T-cell (primary cell): ENCODE measurements around the gene ZNF414. TPM values are rescaled to one million over a fixed set of nuclear protein-coding genes. Genes with fewer than 3 reads are reported as not detected.
"Not testable (repeated sequence)": the region's sequence is repeated elsewhere in the genome, so short reads cannot be mapped to it uniquely, and the experiment has no call there.

ENCODE experiments used
- ATAC-seq, 4 experiments: fragments of 200-7000 bp in 3 of 4; fragments of 150-1000 bp in 1 of 4; cut with Tn5 transposase; replicated peaks in 1 of 4; 1 replicate in 3 of 4; 2 replicates in 1 of 4; pipeline ENCODE4 v1.10.0; 2021; ENCODE audit warnings: moderate library complexity in 3 of 4, mild to moderate bottlenecking in 2 of 4, moderate number of reproducible peaks in 1 of 4
- CTCF ChIA-PET, 2 donors: fragments of 300-600 bp; sonication (Branson Sonifier 250); formaldehyde crosslinking; loops; one replicate each; lab custom pipeline; 2022; ENCODE audit warnings: antibody characterized with exemption in 2 of 2; lab: Charles Lee
- POLR2A ChIA-PET, 2 donors: fragments of 300-600 bp; sonication (Branson Sonifier 250); formaldehyde crosslinking; loops; one replicate each; lab custom pipeline; 2022; ENCODE audit warnings: antibody characterized with exemption in 2 of 2; lab: Charles Lee
- DNase-seq, 35 experiments: peaks; one replicate each; pipeline versions ENCODE4 v3.0.0 to v3.0.0-alpha.2; 2013 to 2023
- H3K27ac ChIP-seq: one replicate; pipeline ENCODE4 v1.5.1; 2013; ENCODE audit warnings: low read length
- H3K27me3 ChIP-seq, 2 experiments: replicated peaks in 1 of 2; 1 replicate in 1 of 2; 2 replicates in 1 of 2; pipeline versions ENCODE4 v1.6.1 to v1.7.0; 2013; ENCODE audit warnings: low read length in 1 of 2, mixed read lengths in 1 of 2; ENCODE audit not compliant: control insufficient read depth in 2 of 2, insufficient read depth in 2 of 2; ENCODE audit errors: extremely low read depth in 1 of 2
- H3K36me3 ChIP-seq, 2 donors: 1 replicate in 1 of 2; 2 replicates in 1 of 2; pipeline versions ENCODE4 v1.6.1 to v1.7.0; 2013; ENCODE audit warnings: low read length in 1 of 2; ENCODE audit not compliant: control insufficient read depth in 2 of 2, insufficient read depth in 1 of 2; ENCODE audit errors: extremely low read depth in 1 of 2
- H3K4me1 ChIP-seq, 2 experiments: 1 replicate in 1 of 2; 2 replicates in 1 of 2; pipeline versions ENCODE4 v1.6.1 to v1.7.0; 2013; ENCODE audit warnings: low read length in 2 of 2, mixed read lengths in 1 of 2; ENCODE audit not compliant: insufficient read depth in 2 of 2, control insufficient read depth in 1 of 2; ENCODE audit errors: extremely low read depth in 1 of 2
- H3K4me3 ChIP-seq, 2 donors: 1 replicate in 1 of 2; 2 replicates in 1 of 2; pipeline versions ENCODE4 v1.5.1 to v1.7.0; 2013; ENCODE audit warnings: mild to moderate bottlenecking in 2 of 2, low read length in 1 of 2, moderate library complexity in 1 of 2; ENCODE audit not compliant: control insufficient read depth in 1 of 2; ENCODE audit errors: extremely low read depth in 1 of 2
- H3K9me3 ChIP-seq: 2 replicates; pipeline ENCODE4 v1.7.0; 2013
- H3K27ac Mint-ChIP-seq, 2 donors: one replicate each; pipeline ENCODE4 v1.8.0; 2020 to 2021; ENCODE audit warnings: mild to moderate bottlenecking in 2 of 2, mixed read lengths in 2 of 2
- H3K27me3 Mint-ChIP-seq, 2 donors: one replicate each; pipeline ENCODE4 v1.8.0; 2021 to 2022; ENCODE audit warnings: mixed read lengths in 2 of 2
- H3K36me3 Mint-ChIP-seq: one replicate; pipeline ENCODE4 v1.8.0; 2021; ENCODE audit warnings: mixed read lengths
- H3K4me1 Mint-ChIP-seq, 3 donors: one replicate each; pipeline ENCODE4 v1.8.0; 2020 to 2022; ENCODE audit warnings: mixed read lengths in 3 of 3, mild to moderate bottlenecking in 1 of 3
- H3K4me3 Mint-ChIP-seq, 3 donors: one replicate each; pipeline ENCODE4 v1.8.0; 2020 to 2022; ENCODE audit warnings: mild to moderate bottlenecking in 3 of 3, mixed read lengths in 3 of 3, moderate library complexity in 3 of 3
- H3K9me3 Mint-ChIP-seq, 3 donors: one replicate each; pipeline ENCODE4 v1.8.0; 2020 to 2022; ENCODE audit warnings: mixed read lengths in 3 of 3
- WGBS: methylation state at CpG from one replicate; pipeline ENCODE4 v1.1.5; 2013; ENCODE audit warnings: missing lambda C conversion rate; ENCODE audit not compliant: insufficient coverage; 5-methylcytosine and 5-hydroxymethylcytosine counted together
- total RNA-seq, 35 experiments: library from RNA in 6 of 35; stranded (reverse) in 6 of 35; fragments of 120-200 nt in 1 of 35; gene quantifications; one replicate each; pipeline versions ENCODE4 v1.2.1 to v1.2.4 and lab custom pipeline; 2013 to 2026

ZNF414 gene
- total RNA-seq (10 to 100 TPM; 34.4 to 78.6 (median 67.2) TPM), total RNA-seq (lab: John Stamatoyannopoulos, UW) (3.3 to 20.3 (median 12.5) reads per million in 29 experiments)
- total RNA-seq (2013): 16.2 TPM

GRCh38 chr19:8513687-8514504 is at the start of gene ZNF414:
TSS of gene ZNF414 (minus strand) at chr19:8514167. CDS start at chr19:8514046, 121 bp downstream.
- Mint-ChIP-seq H3K27ac (peak within 1 kb of the TSS; percentile 99 to 100), H3K9me3 (no peaks in the 10 kb centered on the region), H3K36me3 (no peaks in the 10 kb centered on the region), H3K27me3 (no peaks in the 10 kb centered on the region), H3K4me3 (peak within 1 kb of the TSS; percentile 89 to 92 (median 90)), H3K4me1 (peaks cover 52 to 60% (median 57%) of the 10 kb centered on the region in 3 donors)
- ATAC-seq: peak; percentile 79 to 85 (median 80)
- no peaks in the 10 kb centered on the region for H3K9me3 ChIP-seq
- H3K4me1 ChIP-seq: peaks cover 41 to 72% of the 10 kb centered on the region in 2 experiments
- WGBS: under 1% methylated on average over 65 of the region's 70 CpGs
- peak within 1 kb of the TSS; percentile 45 to 72 for H3K4me3 ChIP-seq
- peak within 1 kb of the TSS; percentile 85 for H3K27ac ChIP-seq
- DNase-seq: peak; percentile 88 to 98 (median 96)
- ChIA-PET POLR2A (interaction anchor here (0.6 to 0.8 kb wide), 5 partner anchors 25 to 545 kb away, joined by 3 to 7 read pairs (median 3); no protein-coding TSS in a partner anchor), CTCF (interaction anchor here (0.6 to 1.3 kb wide), 6 partner anchors 26 to 1416 kb away, joined by 3 to 6 read pairs (median 4); partner anchors contain the start of gene MARCHF2 (in 1 of the 2))
- H3K36me3 ChIP-seq: peaks cover 6 to 14% of the 10 kb centered on the region in 2 donors
- H3K27me3 ChIP-seq: no peaks in the 10 kb centered on the region

- ATAC-seq: no peak
- no peaks in the 10 kb centered on the region for H3K27me3 Mint-ChIP-seq
- peaks cover 0 to 81% of the 10 kb centered on the region in 2 experiments for H3K4me1 ChIP-seq
- H3K27me3 ChIP-seq: no peaks in the 10 kb centered on the region
- H3K27ac Mint-ChIP-seq: peak overlapping the region; percentile 36 to 68
- 44% methylated on average over 1 of the region's 2 CpGs for WGBS
- ChIA-PET POLR2A (no interaction called here), CTCF (no interaction called here)
- H3K36me3 Mint-ChIP-seq: no peaks in the 10 kb centered on the region
- no peaks in the 10 kb centered on the region for H3K9me3 ChIP-seq
- no peak overlapping the region for H3K4me3 ChIP-seq
- no peak overlapping the region for H3K4me3 Mint-ChIP-seq
- H3K36me3 ChIP-seq: peaks cover 0 to 9% of the 10 kb centered on the region in 2 donors
- no peaks in the 10 kb centered on the region for H3K9me3 Mint-ChIP-seq
- H3K4me1 Mint-ChIP-seq: peaks cover 38 to 57% (median 41%) of the 10 kb centered on the region in 3 donors
- no peak overlapping the region for H3K27ac ChIP-seq
- no peak for DNase-seq
Measured at GRCh38 chr19:8561075-8561764, 47.3 kb upstream of the ZNF414 start.

- Histone ChIP-seq H3K4me1 (peaks cover 0 to 52% of the 10 kb centered on the region in 2 experiments), H3K27ac (peak overlapping the region; percentile 35), H3K9me3 (no peaks in the 10 kb centered on the region), H3K4me3 (no peak overlapping the region), H3K36me3 (peaks cover 0 to 28% of the 10 kb centered on the region in 2 donors), H3K27me3 (no peaks in the 10 kb centered on the region)
- ChIA-PET POLR2A (no interaction called here), CTCF (interaction anchor here in 1 of 2 donors (0.9 to 1.3 kb wide), 2 partner anchors 13 to 137 kb away, joined by 3 read pairs; no protein-coding TSS in a partner anchor)
- Mint-ChIP-seq H3K9me3 (no peaks in the 10 kb centered on the region), H3K4me1 (peaks cover 28 to 43% (median 29%) of the 10 kb centered on the region in 3 donors), H3K27ac (peak overlapping the region; percentile 56 to 84), H3K27me3 (no peaks in the 10 kb centered on the region), H3K4me3 (no peak overlapping the region), H3K36me3 (peaks cover 7% of the 10 kb centered on the region)
- DNase-seq (no peak), ATAC-seq (no peak)
- WGBS: 86% methylated on average over 1 of the region's 2 CpGs
Measured at GRCh38 chr19:8558325-8558724, 44.4 kb upstream of the ZNF414 start.

- Mint-ChIP-seq H3K27me3 (no peaks in the 10 kb centered on the region), H3K27ac (peak overlapping the region; percentile 84 to 88), H3K4me1 (peaks cover 29 to 43% (median 32%) of the 10 kb centered on the region in 3 donors), H3K36me3 (peaks cover 13% of the 10 kb centered on the region), H3K9me3 (no peaks in the 10 kb centered on the region), H3K4me3 (no peak overlapping the region)
- peaks cover 0 to 34% of the 10 kb centered on the region in 2 donors for H3K36me3 ChIP-seq
- H3K27me3 ChIP-seq: no peaks in the 10 kb centered on the region
- DNase-seq (no peak), ATAC-seq (peak in 1 of 4 experiments; percentile 23)
- no peak overlapping the region for H3K4me3 ChIP-seq
- no peaks in the 10 kb centered on the region for H3K9me3 ChIP-seq
- POLR2A ChIA-PET: no interaction called here
- peak overlapping the region; percentile 35 for H3K27ac ChIP-seq
- CTCF ChIA-PET: interaction anchor here in 1 of 2 donors (1.3 kb wide), 1 partner anchor 13 kb away, joined by 3 read pairs; no protein-coding TSS in a partner anchor
- H3K4me1 ChIP-seq: peaks cover 0 to 49% of the 10 kb centered on the region in 2 experiments
- WGBS: 84% methylated on average over 3 of the region's 6 CpGs
Measured at GRCh38 chr19:8557642-8558238, 43.8 kb upstream of the ZNF414 start.

GRCh38 chr19:8553729-8554128 is 39.8 kb upstream of the ZNF414 start:
- H3K4me3 Mint-ChIP-seq, H3K27ac ChIP-seq, H3K27ac Mint-ChIP-seq, H3K4me3 ChIP-seq, ATAC-seq, CTCF ChIA-PET, H3K9me3 Mint-ChIP-seq, H3K27me3 Mint-ChIP-seq, H3K9me3 ChIP-seq, H3K27me3 ChIP-seq, POLR2A ChIA-PET, DNase-seq: not testable (repeated sequence)
- H3K4me1 Mint-ChIP-seq: peaks cover 19 to 22% (median 19%) of the 10 kb centered on the region in 3 donors
- H3K4me1 ChIP-seq: peaks cover 0 to 19% of the 10 kb centered on the region in 2 experiments
- no CpG with 5 or more reads among the region's 7 CpGs for WGBS
- H3K36me3 Mint-ChIP-seq: peaks cover 24% of the 10 kb centered on the region
- peaks cover 0 to 57% of the 10 kb centered on the region in 2 donors for H3K36me3 ChIP-seq
